Thoracic aorta (tissue), 2 donors: Measurements from ENCODE around the gene SLC35C1. TPM values are rescaled to one million over a fixed set of nuclear protein-coding genes. Genes with fewer than 3 reads are reported as not detected.
A peak's percentile ranks its signal among the peaks of the same experiment; 100 is the strongest.
"Not testable (repeated sequence)": the region's sequence is repeated elsewhere in the genome, so short reads cannot be mapped to it uniquely, and the experiment has no call there.

ENCODE experiments used
- ATAC-seq: fragments of 150-250 bp; one replicate; pipeline ENCODE4 v1.8.0; 2017; ENCODE audit warnings: low read depth; ENCODE audit not compliant: insufficient number of reproducible peaks, low FRiP score
- DNase-seq: peaks from one replicate; pipeline ENCODE4 v3.0.0-alpha.2; 2020; ENCODE audit warnings: low spot score
- H3K27ac ChIP-seq, 2 donors: fragments of 200-600 bp; sonication (generic); 1 replicate in 1 of 2; 2 replicates in 1 of 2; pipeline ENCODE4 v1.5.1; 2016; ENCODE audit warnings: mild to moderate bottlenecking in 2 of 2, moderate library complexity in 2 of 2
- H3K27me3 ChIP-seq: fragments of 200-600 bp; sonication (generic); replicated peaks from 2 replicates; pipeline ENCODE4 v1.6.0; 2016; ENCODE audit warnings: mild to moderate bottlenecking; ENCODE audit not compliant: insufficient read depth
- H3K36me3 ChIP-seq: fragments of 200-600 bp; sonication (generic); one replicate; pipeline ENCODE4 v1.5.1; 2016
- H3K4me1 ChIP-seq, 2 donors: fragments of 200-600 bp; sonication (generic); 1 replicate in 1 of 2; 2 replicates in 1 of 2; pipeline versions ENCODE4 v1.5.1 to v1.6.0; 2016; ENCODE audit warnings: low read depth in 2 of 2, mild to moderate bottlenecking in 1 of 2; ENCODE audit not compliant: control insufficient read depth in 1 of 2
- H3K4me3 ChIP-seq: fragments of 200-600 bp; sonication (generic); 2 replicates; pipeline ENCODE4 v1.5.1; 2016; ENCODE audit warnings: mild to moderate bottlenecking
- H3K9me3 ChIP-seq: fragments of 200-600 bp; sonication (generic); 2 replicates; pipeline ENCODE4 v1.5.1; 2016
- total RNA-seq, 2 donors: library from RNA; depleted of rRNA; stranded (reverse); fragments of >200 nt; gene quantifications; one replicate each; pipeline versions ENCODE4 v1.1.0 to v1.2.3, GENCODE V29; 2016
- TF ChIP-seq, protein P1 (sequence below): fragments of 200-600 bp; sonication (generic); IDR thresholded peaks from one replicate; pipeline ENCODE4 v1.5.1; 2019; ENCODE audit warnings: antibody characterized with exemption

The SLC35C1 gene
- total RNA-seq, 2 donors from 2014 or later: 18.8 to 28.4 TPM

DNA sequence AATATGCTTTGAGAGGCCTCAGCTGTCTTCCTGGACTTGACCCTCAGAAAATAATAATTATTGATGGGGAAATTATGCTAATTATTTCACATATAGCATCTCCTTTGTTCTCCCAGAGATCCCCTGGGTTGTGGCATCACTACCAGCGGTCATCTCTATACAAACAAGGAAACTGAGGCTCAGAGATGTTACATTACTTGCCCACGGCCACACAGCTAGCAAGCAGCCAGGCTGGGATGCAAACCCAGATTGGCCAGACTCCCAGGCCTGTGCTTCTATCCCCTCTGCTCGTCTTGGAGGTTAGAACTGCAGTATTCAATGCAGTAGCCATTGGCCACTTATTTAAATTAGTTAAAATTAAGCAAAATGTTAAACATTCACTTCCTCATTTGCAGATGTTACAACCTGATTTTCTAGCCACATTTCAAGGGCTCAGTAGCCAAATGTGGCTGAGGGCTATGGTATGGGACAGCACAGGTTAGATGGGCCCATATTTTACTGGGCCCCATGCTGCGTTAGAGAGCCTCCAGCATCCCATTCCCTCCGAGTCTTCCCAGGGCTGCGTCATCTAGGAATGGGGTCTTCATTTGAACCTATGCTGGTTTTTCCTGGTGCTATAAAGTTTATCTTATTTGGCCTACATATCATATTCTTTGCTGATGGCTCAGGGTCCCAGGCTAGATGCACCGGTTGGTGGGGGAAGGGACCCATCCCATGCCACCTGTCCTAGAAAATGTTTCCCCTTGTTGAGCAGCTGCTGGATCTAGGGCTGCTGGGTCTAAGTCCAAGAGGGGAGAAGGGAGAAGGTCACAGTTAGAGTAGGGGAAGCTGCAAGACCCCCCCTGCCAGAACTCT lies 2.2 kb downstream of the SLC35C1 start:
- Histone ChIP-seq H3K27ac (no peak overlapping the region), H3K36me3 (peaks cover 15% of the 10 kb centered on the region), H3K4me3 (peak overlapping the region; percentile 99), H3K4me1 (peaks cover 25 to 41% of the 10 kb centered on the region in 2 donors), H3K9me3 (no peaks in the 10 kb centered on the region), H3K27me3 (no peaks in the 10 kb centered on the region)
- no peak for ATAC-seq
- TF ChIP-seq, protein P1, sequence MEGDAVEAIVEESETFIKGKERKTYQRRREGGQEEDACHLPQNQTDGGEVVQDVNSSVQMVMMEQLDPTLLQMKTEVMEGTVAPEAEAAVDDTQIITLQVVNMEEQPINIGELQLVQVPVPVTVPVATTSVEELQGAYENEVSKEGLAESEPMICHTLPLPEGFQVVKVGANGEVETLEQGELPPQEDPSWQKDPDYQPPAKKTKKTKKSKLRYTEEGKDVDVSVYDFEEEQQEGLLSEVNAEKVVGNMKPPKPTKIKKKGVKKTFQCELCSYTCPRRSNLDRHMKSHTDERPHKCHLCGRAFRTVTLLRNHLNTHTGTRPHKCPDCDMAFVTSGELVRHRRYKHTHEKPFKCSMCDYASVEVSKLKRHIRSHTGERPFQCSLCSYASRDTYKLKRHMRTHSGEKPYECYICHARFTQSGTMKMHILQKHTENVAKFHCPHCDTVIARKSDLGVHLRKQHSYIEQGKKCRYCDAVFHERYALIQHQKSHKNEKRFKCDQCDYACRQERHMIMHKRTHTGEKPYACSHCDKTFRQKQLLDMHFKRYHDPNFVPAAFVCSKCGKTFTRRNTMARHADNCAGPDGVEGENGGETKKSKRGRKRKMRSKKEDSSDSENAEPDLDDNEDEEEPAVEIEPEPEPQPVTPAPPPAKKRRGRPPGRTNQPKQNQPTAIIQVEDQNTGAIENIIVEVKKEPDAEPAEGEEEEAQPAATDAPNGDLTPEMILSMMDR: no peak
- no peak for DNase-seq

DNA sequence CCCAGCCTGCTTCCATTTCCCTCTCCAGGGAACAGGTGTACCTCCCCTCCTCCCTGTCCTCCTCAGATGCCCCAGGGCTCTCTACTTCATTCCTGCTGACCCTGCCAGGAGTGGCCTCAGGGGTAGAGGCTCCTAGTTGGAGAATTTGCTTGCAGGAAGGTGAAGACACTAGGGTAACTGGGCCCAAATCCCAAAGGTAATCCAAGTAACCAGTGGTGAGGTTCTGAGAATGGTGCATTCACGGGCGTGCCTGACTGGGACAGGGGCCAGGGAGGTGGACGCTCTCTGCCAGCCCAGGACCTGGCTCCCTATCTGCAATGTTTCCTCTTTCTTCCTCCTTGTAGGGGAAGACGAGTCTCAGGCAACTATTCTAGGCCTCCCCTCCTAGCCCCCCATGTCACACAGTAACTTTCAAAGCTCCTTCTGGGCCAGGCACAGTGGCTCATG lies 2.9 kb downstream of the SLC35C1 start:
- no peak for ATAC-seq
- Histone ChIP-seq H3K27ac (no peak overlapping the region), H3K27me3 (no peaks in the 10 kb centered on the region), H3K4me1 (peaks cover 25 to 41% of the 10 kb centered on the region in 2 donors), H3K9me3 (no peaks in the 10 kb centered on the region), H3K4me3 (peak overlapping the region; percentile 99), H3K36me3 (peaks cover 15% of the 10 kb centered on the region)
- TF ChIP-seq, protein P1: no peak
- no peak for DNase-seq

DNA sequence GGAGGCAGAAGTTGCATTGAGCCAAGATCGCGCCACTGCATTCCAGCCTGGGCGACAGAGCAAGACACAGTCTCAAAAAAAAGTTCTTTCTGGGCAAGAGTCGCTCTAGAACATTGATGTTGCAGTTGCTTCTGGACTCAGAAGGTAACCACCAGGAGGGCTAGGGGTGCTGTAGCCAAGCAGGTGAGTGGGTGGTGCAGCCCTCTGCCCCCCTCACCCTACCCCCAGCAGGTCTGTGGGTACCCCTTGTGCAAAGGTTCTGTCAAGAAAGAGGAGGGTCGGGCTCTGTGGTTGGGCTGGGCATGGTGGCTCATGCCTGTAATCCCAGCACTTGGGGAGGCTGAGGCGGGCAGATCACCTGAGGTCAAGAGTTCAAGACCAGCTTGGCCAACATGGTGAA lies 3.5 kb downstream of the SLC35C1 start:
- not testable (repeated sequence) for DNase-seq, H3K27ac ChIP-seq, H3K4me3 ChIP-seq, H3K9me3 ChIP-seq, ATAC-seq, H3K27me3 ChIP-seq
- Histone ChIP-seq H3K4me1 (peaks cover 25 to 41% of the 10 kb centered on the region in 2 donors), H3K36me3 (peaks cover 15% of the 10 kb centered on the region)

DNA sequence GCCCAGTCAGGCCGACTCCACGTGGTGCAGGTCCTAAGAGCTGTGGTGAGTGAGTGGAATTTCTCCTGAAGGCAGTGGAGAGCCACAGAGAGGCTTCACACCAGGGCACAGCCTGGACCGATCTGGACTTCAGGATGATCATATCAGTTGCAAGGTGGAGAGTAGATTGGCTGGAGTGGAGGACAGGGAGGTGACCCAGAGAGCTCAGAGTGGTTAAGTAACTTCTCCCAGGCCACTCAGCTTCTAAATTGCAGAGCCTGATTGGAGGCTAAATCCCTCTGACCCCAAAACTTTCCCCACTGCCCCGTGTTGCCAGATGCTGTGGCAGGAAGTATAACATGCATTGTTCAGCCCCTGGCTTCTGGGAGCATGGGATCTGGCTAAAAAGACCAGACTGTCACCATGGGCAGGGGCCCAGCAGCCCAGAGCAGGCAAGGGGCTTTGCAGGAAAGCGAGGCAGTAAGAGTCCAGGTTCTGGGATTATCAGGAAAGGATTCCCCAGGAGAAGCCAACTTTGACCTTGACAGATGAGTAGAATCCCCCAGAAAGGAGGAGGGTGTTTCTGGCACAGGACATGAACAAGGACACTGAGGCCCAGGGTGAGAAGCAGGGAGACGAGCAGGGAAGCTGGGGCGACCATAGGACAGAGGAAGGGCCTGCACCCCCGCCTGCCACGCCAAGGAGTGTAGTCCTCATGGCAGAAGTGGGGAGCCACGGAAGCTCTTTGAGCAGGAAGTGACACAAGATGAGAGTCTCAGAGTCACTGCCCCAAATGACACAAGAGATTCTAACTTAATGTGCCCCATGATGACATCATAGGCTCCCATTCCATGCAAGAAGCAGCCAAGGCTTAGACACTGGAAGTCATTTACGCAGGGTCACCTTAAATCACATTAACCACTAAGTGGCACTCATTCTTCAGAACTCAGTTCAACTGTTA lies 4.8 kb downstream of the SLC35C1 start:
- TF ChIP-seq, protein P1: no peak
- Histone ChIP-seq H3K4me1 (peaks cover 25 to 41% of the 10 kb centered on the region in 2 donors), H3K4me3 (no peak overlapping the region), H3K9me3 (no peaks in the 10 kb centered on the region), H3K27ac (no peak overlapping the region), H3K36me3 (peaks cover 15% of the 10 kb centered on the region), H3K27me3 (no peaks in the 10 kb centered on the region)
- ATAC-seq (no peak), DNase-seq (no peak)

DNA sequence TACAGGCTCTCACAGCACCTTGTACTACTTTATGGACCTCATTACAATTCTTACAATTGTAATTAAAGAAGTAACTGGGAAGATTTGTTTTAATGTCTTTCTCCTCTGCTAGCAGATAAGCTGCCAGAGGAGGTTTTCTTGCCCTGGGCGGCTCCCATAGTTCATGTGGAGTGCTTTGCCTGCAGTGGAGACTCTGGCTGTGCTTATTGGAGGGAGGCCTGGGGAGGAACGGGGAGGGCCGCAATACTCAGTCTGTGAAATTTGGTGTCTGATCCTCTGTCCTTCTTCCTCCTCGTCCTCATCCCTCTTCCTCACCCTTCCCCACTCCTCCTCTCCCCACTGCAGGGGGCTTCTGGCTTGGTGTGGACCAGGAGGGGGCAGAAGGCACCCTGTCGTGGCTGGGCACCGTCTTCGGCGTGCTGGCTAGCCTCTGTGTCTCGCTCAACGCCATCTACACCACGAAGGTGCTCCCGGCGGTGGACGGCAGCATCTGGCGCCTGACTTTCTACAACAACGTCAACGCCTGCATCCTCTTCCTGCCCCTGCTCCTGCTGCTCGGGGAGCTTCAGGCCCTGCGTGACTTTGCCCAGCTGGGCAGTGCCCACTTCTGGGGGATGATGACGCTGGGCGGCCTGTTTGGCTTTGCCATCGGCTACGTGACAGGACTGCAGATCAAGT lies 5.6 kb downstream of the SLC35C1 start:
- Histone ChIP-seq H3K27me3 (no peaks in the 10 kb centered on the region), H3K36me3 (peaks cover 15% of the 10 kb centered on the region), H3K4me1 (peaks cover 24 to 38% of the 10 kb centered on the region in 2 donors), H3K9me3 (no peaks in the 10 kb centered on the region), H3K27ac (no peak overlapping the region), H3K4me3 (no peak overlapping the region)
- no peak for ATAC-seq
- no peak for DNase-seq
- TF ChIP-seq, protein P1: no peak
